Mucosa of descending colon (tissue), 3 donors: ENCODE measurements around the gene LIPH. TPM values are rescaled to one million over a fixed set of nuclear protein-coding genes. Genes with fewer than 3 reads are reported as not detected.

Experiments
- ATAC-seq: fragments of 200-7000 bp; cut with Tn5 transposase; one replicate; pipeline ENCODE4 v1.9.1; 2020; ENCODE audit warnings: mild to moderate bottlenecking, moderate library complexity
- DNase-seq, 3 donors: peaks; one replicate each; pipeline ENCODE4 v3.0.0-alpha.2; 2020
- H3K36me3 ChIP-seq: fragments of 200-600 bp; one replicate; pipeline ENCODE4 v1.8.0; 2021; ENCODE audit warnings: low read depth, mild to moderate bottlenecking
- H3K4me1 ChIP-seq: fragments of 200-600 bp; one replicate; pipeline ENCODE4 v1.8.0; 2021; ENCODE audit warnings: low read depth, mild to moderate bottlenecking
- H3K4me3 ChIP-seq: fragments of 200-600 bp; one replicate; pipeline ENCODE4 v1.8.0; 2021; ENCODE audit warnings: mild to moderate bottlenecking
- H3K9me3 ChIP-seq: fragments of 200-600 bp; one replicate; pipeline ENCODE4 v1.8.0; 2021; ENCODE audit warnings: mild to moderate bottlenecking
- intact Hi-C, 2 donors: fragments of 100-400 bp; cut with DNase I in 1 of 2; cut with micrococcal nuclease in 1 of 2; formaldehyde crosslinking; loops; one replicate each; pipeline versions ENCODE4 v1.11.0 to v1.11.1; 2022; cut with DNase I, micrococcal nuclease
- total RNA-seq, 3 donors: library from RNA; stranded (reverse); fragmentation: NEBNext Ultra II Directional in 2 of 3; extraction: Animal tissue kit (Norgen Biotek cat#: 25700) in 2 of 3; gene quantifications; one replicate each; pipeline versions ENCODE4 v1.2.1 to v1.2.4, GENCODE V29; 2021 to 2023
- TF ChIP-seq, protein P1 (sequence below): fragments of 200-600 bp; IDR thresholded peaks from one replicate; pipeline ENCODE4 v1.8.0; 2022; ENCODE audit warnings: antibody characterized with exemption, mild to moderate bottlenecking
- donor health status: DM: no; HTN: no; CAD: no; lungs with moderate emphysema.
- donor health status: DM: no; HTN: no; CAD: no.
- donor health status: DM: no; HTN: yes; CAD: no.

The LIPH gene
- total RNA-seq, 3 donors from 2014 or later, result 46.3 to 165 (median 122) TPM

DNA sequence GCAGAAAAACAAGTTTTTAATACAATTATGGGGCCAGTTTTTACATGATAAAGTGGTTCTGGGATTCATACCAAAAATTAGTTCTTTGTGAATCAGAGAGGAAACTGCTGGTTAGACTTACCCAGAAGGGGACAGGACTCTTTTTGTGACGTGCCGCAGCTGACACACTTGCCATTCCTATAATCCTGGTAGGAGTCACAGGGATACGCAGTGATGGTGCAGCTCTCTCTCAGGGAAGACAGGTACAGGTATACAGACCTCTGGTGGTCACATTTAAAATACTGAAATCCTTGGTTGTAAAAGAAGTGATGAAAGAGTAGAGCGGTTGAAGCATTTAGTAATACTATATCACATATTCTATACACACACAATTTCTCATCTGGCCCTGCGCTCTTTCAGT, 33.4 kb downstream of the LIPH start:
- Histone ChIP-seq H3K36me3 (no peaks in the 10 kb centered on the region), H3K9me3 (no peaks in the 10 kb centered on the region), H3K4me1 (no peaks in the 10 kb centered on the region), H3K4me3 (no peak overlapping the region)
- intact Hi-C loops, result no loop called here
- no peak for DNase-seq
- no peak for ATAC-seq
- TF ChIP-seq, protein P1, sequence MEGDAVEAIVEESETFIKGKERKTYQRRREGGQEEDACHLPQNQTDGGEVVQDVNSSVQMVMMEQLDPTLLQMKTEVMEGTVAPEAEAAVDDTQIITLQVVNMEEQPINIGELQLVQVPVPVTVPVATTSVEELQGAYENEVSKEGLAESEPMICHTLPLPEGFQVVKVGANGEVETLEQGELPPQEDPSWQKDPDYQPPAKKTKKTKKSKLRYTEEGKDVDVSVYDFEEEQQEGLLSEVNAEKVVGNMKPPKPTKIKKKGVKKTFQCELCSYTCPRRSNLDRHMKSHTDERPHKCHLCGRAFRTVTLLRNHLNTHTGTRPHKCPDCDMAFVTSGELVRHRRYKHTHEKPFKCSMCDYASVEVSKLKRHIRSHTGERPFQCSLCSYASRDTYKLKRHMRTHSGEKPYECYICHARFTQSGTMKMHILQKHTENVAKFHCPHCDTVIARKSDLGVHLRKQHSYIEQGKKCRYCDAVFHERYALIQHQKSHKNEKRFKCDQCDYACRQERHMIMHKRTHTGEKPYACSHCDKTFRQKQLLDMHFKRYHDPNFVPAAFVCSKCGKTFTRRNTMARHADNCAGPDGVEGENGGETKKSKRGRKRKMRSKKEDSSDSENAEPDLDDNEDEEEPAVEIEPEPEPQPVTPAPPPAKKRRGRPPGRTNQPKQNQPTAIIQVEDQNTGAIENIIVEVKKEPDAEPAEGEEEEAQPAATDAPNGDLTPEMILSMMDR, result no peak

DNA sequence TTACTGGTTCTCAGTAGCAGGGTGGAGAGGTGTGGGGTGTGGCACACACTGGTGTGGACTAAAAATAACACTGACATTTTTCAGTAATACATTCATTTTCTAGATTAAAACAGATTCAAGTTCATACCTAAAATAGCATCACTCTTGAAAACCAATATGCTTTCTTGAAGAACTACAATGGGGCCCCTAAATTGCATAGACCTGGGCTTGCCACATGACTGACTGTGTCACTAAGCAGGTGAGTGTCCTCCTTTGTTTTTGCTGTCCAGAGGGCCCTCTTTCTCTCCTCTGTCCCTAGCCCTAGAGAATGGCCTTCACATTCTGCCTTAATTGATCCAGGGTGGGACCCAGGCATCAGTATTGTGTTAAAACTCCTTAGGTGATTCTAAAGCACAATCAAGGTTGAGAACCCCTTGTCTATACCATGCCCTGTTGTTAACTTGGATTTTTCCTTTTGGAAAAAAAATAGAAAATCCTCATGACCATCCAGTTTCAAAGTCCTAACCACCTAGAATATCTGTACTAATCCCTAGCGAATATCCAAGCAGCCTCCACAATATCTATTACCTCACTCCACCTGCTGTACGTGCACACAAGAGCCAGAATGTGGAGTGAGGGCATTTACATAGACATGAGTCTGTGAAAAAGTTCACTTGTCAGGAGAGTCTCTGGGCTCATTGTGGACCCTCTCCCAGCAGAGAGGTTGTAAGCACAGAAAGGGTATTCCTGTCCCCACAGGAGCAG, 34.8 kb downstream of the LIPH start:
- no peak overlapping the region for H3K4me3 ChIP-seq
- no peaks in the 10 kb centered on the region for H3K9me3 ChIP-seq
- intact Hi-C loops, result no loop called here
- H3K36me3 ChIP-seq, result no peaks in the 10 kb centered on the region
- no peaks in the 10 kb centered on the region for H3K4me1 ChIP-seq
- TF ChIP-seq, protein P1, result no peak
- DNase-seq (no peak), ATAC-seq (no peak)

- Histone ChIP-seq H3K4me3 (no peak overlapping the region), H3K9me3 (no peaks in the 10 kb centered on the region), H3K4me1 (no peaks in the 10 kb centered on the region), H3K36me3 (no peaks in the 10 kb centered on the region)
- intact Hi-C loops, result no loop called here
- no peak for DNase-seq
- TF ChIP-seq, protein P1, result no peak
- ATAC-seq, result no peak
Measured at GRCh38 chr3:185511711-185512110, 40.7 kb downstream of the LIPH start.

DNA sequence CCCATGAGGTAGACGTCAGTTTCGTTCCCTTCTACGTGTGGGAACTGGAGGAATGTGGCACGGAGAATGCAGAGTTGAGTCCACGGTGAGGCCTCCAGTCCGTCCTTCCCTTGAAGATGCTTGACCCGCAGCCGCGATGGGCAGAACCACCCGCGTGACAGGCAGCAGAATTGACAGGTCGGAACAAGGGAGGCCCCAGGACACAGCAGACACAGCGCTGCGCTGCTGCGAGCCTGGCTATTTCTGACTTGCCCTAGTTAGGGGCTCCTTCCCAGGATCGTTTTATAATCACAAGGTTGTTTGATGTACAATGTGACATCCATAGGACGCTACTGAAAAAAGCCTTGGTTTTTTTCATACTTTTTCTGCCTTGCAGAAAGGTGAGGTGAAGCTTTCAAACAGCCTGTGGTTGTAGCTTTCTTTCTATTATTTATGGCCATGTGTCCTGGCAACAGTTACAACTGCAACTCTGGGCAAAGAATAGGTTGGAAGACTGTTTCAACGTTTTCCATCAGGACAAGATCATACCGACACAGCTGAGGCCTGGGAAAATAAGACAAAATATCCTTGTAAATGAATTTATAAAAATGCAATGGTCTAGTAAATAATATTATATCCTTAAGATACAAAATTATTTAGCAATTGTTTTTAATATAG, 43.9 kb downstream of the LIPH start:
- ATAC-seq, result no peak
- Histone ChIP-seq H3K4me1 (no peaks in the 10 kb centered on the region), H3K9me3 (no peaks in the 10 kb centered on the region), H3K4me3 (no peak overlapping the region), H3K36me3 (no peaks in the 10 kb centered on the region)
- no peak for DNase-seq
- intact Hi-C loops, result no loop called here
- TF ChIP-seq, protein P1, result no peak

- Histone ChIP-seq H3K9me3 (no peaks in the 10 kb centered on the region), H3K4me3 (no peak overlapping the region), H3K4me1 (no peaks in the 10 kb centered on the region), H3K36me3 (no peaks in the 10 kb centered on the region)
- TF ChIP-seq, protein P1, result no peak
- ATAC-seq (no peak), DNase-seq (no peak)
- intact Hi-C loops, result no loop called here
Measured at GRCh38 chr3:185507883-185508282, 44.5 kb downstream of the LIPH start.
